ENCODE results near the gene DLAT. TPM values are rescaled to one million over a fixed set of nuclear protein-coding genes. Genes with fewer than 3 reads are reported as not detected.

Gene DLAT
- total RNA-seq, 1 donor from 2014 or later, result 26.1 TPM

DNA sequence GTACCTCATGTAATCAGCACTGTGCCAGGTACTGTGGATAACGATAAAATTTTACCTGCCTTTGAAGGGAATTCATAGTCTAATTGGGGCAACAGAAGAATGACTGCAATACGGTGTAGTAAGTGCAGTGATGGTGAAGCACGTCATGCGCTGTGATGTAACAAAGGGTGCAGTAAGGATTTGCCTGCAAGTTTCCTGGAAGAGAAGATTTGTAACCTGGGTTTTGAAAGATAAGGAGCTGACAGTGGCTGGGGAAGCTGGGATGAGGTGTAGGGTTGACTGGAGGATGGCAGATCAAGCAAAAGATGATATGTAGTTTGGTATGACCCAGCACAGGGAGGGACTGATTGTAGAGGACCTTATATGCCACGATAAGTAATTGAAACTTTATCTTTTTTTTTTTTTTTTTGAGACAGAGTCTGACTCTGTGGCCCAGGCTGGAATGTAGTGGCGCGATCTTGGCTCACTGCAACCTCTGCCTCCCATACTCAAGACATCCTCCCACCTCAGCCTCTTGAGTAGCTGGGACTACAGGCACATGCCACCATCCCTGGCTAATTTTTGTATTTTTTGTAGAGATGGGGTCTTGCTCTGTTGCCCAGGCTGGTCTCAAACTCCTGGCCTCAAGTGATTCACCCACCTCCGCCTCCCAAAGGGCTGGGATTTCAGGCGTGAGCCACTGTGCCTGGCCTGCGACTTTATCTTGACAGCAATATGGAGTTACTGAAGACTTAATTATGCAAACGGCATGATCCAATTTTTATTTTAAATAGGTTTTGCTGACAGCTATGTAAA is 72.7 kb downstream of the DLAT start:
- H3K4me3 ChIP-seq, result no peak overlapping the region
- H3K4me1 ChIP-seq, result no peaks in the 10 kb centered on the region
- DNase-seq (no peak), ATAC-seq (no peak)
- peaks cover 51% of the 10 kb centered on the region for H3K36me3 ChIP-seq
- no peaks in the 10 kb centered on the region for H3K9me3 ChIP-seq
- H3K27ac ChIP-seq, result no peak overlapping the region
- TF ChIP-seq, protein P1, sequence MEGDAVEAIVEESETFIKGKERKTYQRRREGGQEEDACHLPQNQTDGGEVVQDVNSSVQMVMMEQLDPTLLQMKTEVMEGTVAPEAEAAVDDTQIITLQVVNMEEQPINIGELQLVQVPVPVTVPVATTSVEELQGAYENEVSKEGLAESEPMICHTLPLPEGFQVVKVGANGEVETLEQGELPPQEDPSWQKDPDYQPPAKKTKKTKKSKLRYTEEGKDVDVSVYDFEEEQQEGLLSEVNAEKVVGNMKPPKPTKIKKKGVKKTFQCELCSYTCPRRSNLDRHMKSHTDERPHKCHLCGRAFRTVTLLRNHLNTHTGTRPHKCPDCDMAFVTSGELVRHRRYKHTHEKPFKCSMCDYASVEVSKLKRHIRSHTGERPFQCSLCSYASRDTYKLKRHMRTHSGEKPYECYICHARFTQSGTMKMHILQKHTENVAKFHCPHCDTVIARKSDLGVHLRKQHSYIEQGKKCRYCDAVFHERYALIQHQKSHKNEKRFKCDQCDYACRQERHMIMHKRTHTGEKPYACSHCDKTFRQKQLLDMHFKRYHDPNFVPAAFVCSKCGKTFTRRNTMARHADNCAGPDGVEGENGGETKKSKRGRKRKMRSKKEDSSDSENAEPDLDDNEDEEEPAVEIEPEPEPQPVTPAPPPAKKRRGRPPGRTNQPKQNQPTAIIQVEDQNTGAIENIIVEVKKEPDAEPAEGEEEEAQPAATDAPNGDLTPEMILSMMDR (IDR thresholded peaks at IDR 0.05), result no peak
- intact Hi-C loops (cut with DNase I), result no loop called here
- no peaks in the 10 kb centered on the region for H3K27me3 ChIP-seq (ENCODE audit: low read depth)

DNA sequence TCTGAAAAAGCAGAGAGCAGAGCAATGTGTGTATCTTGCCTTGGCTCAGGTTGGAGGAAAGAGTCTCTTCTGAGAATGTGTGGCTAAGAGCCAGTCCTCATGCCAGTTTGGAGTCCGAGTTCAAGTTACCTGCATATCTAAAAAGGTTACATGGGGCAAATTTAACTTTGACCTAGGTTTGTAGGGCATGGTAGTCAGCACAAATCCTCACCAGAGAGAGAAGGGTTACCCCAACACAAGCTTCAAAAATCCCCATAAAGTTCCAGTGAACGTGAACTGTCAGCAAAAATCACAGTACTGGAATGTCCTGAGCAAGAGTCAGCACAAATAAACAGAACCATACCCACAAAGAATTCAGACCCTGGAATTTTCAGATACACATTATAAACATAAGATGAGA is 75.3 kb downstream of the DLAT start:
- intact Hi-C loops (cut with DNase I), result no loop called here
- H3K27me3 ChIP-seq (ENCODE audit: low read depth), result no peaks in the 10 kb centered on the region

DNA sequence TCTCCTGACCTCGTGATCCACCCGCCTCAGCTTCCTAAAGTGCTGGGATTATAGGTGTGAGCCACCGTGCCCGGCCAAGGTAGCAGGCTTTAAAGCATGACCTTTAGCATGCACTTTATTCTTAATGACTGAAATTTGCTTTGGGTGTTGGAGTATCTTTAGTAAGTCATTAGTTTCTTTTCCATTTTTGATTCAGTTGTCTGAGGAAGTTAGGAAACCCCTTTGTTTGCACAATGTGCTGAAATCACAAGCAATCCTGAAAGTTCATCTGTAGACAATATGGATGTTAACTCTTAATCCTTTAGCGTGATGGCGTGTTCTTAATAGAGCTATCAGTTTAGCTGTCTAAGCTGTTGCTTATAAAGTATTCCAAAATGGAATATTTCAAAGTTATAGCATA is 78.2 kb downstream of the DLAT start:
- no peak overlapping the region for H3K4me3 ChIP-seq
- H3K36me3 ChIP-seq, result peaks cover 6% of the 10 kb centered on the region
- no peaks in the 10 kb centered on the region for H3K4me1 ChIP-seq
- H3K27me3 ChIP-seq (ENCODE audit: low read depth), result no peaks in the 10 kb centered on the region
- peak in 1 of 2 donors; percentile 33 for ATAC-seq
- no peaks in the 10 kb centered on the region for H3K9me3 ChIP-seq
- H3K27ac ChIP-seq, result no peak overlapping the region
- TF ChIP-seq, protein P1 (IDR thresholded peaks at IDR 0.05), result no peak
- no peak for DNase-seq
- intact Hi-C loops (cut with DNase I), result no loop called here

More for the DNA sequence above, 75.3 kb downstream of the DLAT start:
- TF ChIP-seq, protein P1 (IDR thresholded peaks at IDR 0.05), result no peak
- no peak overlapping the region for H3K4me3 ChIP-seq
- no peaks in the 10 kb centered on the region for H3K9me3 ChIP-seq
- H3K4me1 ChIP-seq, result no peaks in the 10 kb centered on the region
- ATAC-seq, result no peak
- H3K36me3 ChIP-seq, result peaks cover 26% of the 10 kb centered on the region
- no peak for DNase-seq
- no peak overlapping the region for H3K27ac ChIP-seq

DNA sequence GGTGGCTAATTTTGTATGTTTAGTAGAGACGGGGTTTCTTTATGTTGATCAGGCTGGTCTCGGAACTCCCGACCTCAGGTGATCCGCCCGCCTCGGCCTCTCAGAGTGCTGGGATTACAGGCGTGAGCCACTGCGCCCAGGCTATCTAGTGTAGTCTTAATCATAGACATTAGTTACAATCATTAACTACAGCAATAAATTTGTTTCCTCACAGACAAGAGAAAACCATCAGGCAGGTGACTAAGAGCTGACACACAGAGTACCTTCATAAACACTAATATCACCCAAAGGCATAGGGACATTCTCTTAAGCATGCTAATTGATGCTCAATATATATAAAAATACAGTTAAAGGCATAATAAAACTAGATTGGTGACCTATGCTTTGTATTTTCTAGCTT is 80.9 kb downstream of the DLAT start:
- H3K27ac ChIP-seq, result no peak overlapping the region
- H3K4me1 ChIP-seq, result no peaks in the 10 kb centered on the region
- no peaks in the 10 kb centered on the region for H3K9me3 ChIP-seq
- no peak overlapping the region for H3K4me3 ChIP-seq
- no peak for ATAC-seq
- H3K36me3 ChIP-seq, result peaks cover 6% of the 10 kb centered on the region
- intact Hi-C loops (cut with DNase I), result no loop called here
- no peak for DNase-seq
- TF ChIP-seq, protein P1 (IDR thresholded peaks at IDR 0.05), result no peak
- H3K27me3 ChIP-seq (ENCODE audit: low read depth), result no peaks in the 10 kb centered on the region

Other genes starting within 250 kb of the DLAT start
- 25.5 TPM for gene ALG9, start 153.8 kb upstream of the DLAT start, total RNA-seq
- gene FDXACB1, start 146.2 kb upstream of the DLAT start, total RNA-seq, result 2.4 TPM
- gene CFAP68, start 145.9 kb upstream of the DLAT start, total RNA-seq, result 16.3 TPM
- gene CRYAB, start 113.6 kb upstream of the DLAT start, total RNA-seq, result 72.5 TPM
- gene HSPB2, start 112.7 kb upstream of the DLAT start, total RNA-seq, result 6.4 TPM
- gene C11orf52, start 106.5 kb upstream of the DLAT start, total RNA-seq, result 14.6 TPM
- 13.2 TPM for gene DIXDC1, start 88.1 kb upstream of the DLAT start, total RNA-seq
- 6.4 TPM for gene PIH1D2, start 48.6 kb downstream of the DLAT start, total RNA-seq
- 20.6 TPM for gene NKAPD1, start 48.9 kb downstream of the DLAT start, total RNA-seq
- 35.9 TPM for gene TIMM8B, start 61.3 kb downstream of the DLAT start, total RNA-seq
- 91.2 TPM for gene SDHD, start 61.5 kb downstream of the DLAT start, total RNA-seq
- gene IL18, start 138.7 kb downstream of the DLAT start, total RNA-seq, result 48.7 TPM
- gene TEX12, start 142.0 kb downstream of the DLAT start, total RNA-seq, result not detected
- gene BCO2, start 150.1 kb downstream of the DLAT start, total RNA-seq, result 8.9 TPM
- gene PTS, start 201.0 kb downstream of the DLAT start, total RNA-seq, result 22.8 TPM
- not detected for gene PLET1, start 235.5 kb downstream of the DLAT start, total RNA-seq